ENCODE results near the gene SYT15. TPM values are rescaled to one million over a fixed set of nuclear protein-coding genes. Genes with fewer than 3 reads are reported as not detected.
"Not testable (repeated sequence)": the region's sequence is repeated elsewhere in the genome, so short reads cannot be mapped to it uniquely, and the experiment has no call there.

Gene SYT15
- total RNA-seq (2022) (0.43 and 0.60 TPM in 2 replicates), Bru-seq, nascent RNA (percentile 21 among the genes with signal in this experiment), BruChase-seq, experiment 1, labeled RNA remaining after a 2-hour chase (percentile 25 among the genes with signal in this experiment), BruChase-seq, experiment 2, labeled RNA remaining after a 6-hour chase (percentile 21 among the genes with signal in this experiment)
- long read RNA-seq, partial matches to known transcripts: 0 of 5 reads
- long read RNA-seq, other reads (novel, unspliced or antisense): 5 of 5 reads

DNA sequence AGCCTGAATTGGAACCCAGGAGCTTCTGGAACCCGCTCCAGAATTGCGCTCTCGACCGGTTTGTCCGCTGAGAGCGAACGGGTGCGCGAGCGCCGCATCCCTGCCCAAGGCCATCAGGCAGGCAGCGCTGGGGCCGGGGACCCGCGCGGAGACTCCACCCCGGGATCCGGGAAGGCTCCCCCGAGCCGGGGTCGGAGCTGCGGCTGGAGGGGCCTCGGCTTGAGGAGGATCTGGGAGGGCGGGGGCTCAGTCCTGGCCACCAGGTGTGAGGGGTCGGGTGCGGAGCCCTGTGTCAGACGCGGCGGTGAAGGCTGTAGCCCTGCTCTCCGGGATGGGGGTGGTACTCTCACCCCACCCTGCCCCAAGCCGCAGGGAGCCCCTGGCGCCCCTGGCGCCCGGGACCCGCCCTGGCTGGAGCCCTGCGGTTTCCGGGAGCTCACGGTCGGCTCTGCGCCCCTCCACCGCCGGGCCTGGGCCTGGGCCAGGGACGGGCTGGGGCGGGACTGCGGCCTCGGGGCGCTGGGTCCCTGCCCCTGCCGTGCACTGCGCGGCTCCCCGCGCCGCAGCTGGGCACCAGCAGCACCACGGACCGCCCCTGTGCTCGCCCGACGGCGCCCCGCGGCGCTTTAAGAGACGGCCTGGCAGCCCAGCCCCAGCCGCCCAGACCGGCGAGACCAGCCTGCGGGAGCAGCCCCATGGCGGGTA, at the start of gene SYT15:
Gene SYT15 (plus strand): TSS at position 655 of the 705 bp plus-strand sequence. CDS start 41 bp downstream, at position 696.
- DNase-seq; BruUV-seq (replicated peaks); H3K9me3 Mint-ChIP-seq (ENCODE audit: unreplicated experiment); POLR2A ChIA-PET; intact Hi-C loops (cut with micrococcal nuclease; ENCODE audit: unreplicated experiment); H3K36me3 Mint-ChIP-seq (ENCODE audit: insufficient read depth, unreplicated experiment); CTCF ChIA-PET; H3K9me3 ChIP-seq; H3K36me3 ChIP-seq (ENCODE audit: control insufficient read depth, insufficient read depth, low read length); H3K4me1 Mint-ChIP-seq (ENCODE audit: low read depth, unreplicated experiment); H3K27me3 Mint-ChIP-seq (ENCODE audit: insufficient read depth, unreplicated experiment); H3K4me3 Mint-ChIP-seq (ENCODE audit: unreplicated experiment); H3K27me3 ChIP-seq (replicated peaks; ENCODE audit: control insufficient read depth, insufficient read depth, low read length); H3K27ac Mint-ChIP-seq (ENCODE audit: unreplicated experiment); H3K4me1 ChIP-seq; H3K4me3 ChIP-seq (ENCODE audit: low read depth, low read length): not testable (repeated sequence)

DNA sequence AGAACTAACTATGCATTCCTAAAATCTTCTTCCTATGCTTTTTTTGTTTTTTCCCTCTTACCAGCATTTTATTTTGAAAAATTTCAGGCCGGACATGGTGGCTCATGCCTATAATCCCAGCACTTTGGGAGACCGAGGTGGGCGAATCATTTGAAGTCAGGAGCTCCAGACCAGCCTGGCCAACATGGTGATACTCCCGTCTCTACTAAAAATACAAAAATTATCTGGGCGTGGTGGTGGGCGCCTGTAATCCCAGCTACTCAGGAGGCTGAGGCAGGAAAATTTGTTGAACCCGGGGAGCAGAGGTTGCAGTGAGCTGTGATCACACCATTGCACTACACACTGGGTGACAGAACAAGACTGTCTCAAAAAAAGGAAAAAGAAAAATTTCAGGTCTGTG, 49.2 kb upstream of the SYT15 start:
- H3K4me1 ChIP-seq; H3K4me3 Mint-ChIP-seq (ENCODE audit: unreplicated experiment); H3K4me1 Mint-ChIP-seq (ENCODE audit: low read depth, unreplicated experiment); CTCF ChIA-PET; H3K27me3 Mint-ChIP-seq (ENCODE audit: insufficient read depth, unreplicated experiment); H3K4me3 ChIP-seq (ENCODE audit: low read depth, low read length); BruUV-seq (replicated peaks); H3K36me3 ChIP-seq (ENCODE audit: control insufficient read depth, insufficient read depth, low read length); H3K9me3 Mint-ChIP-seq (ENCODE audit: unreplicated experiment); H3K9me3 ChIP-seq; H3K36me3 Mint-ChIP-seq (ENCODE audit: insufficient read depth, unreplicated experiment); POLR2A ChIA-PET; intact Hi-C loops (cut with micrococcal nuclease; ENCODE audit: unreplicated experiment); H3K27ac Mint-ChIP-seq (ENCODE audit: unreplicated experiment); DNase-seq; H3K27me3 ChIP-seq (replicated peaks; ENCODE audit: control insufficient read depth, insufficient read depth, low read length): not testable (repeated sequence)

DNA sequence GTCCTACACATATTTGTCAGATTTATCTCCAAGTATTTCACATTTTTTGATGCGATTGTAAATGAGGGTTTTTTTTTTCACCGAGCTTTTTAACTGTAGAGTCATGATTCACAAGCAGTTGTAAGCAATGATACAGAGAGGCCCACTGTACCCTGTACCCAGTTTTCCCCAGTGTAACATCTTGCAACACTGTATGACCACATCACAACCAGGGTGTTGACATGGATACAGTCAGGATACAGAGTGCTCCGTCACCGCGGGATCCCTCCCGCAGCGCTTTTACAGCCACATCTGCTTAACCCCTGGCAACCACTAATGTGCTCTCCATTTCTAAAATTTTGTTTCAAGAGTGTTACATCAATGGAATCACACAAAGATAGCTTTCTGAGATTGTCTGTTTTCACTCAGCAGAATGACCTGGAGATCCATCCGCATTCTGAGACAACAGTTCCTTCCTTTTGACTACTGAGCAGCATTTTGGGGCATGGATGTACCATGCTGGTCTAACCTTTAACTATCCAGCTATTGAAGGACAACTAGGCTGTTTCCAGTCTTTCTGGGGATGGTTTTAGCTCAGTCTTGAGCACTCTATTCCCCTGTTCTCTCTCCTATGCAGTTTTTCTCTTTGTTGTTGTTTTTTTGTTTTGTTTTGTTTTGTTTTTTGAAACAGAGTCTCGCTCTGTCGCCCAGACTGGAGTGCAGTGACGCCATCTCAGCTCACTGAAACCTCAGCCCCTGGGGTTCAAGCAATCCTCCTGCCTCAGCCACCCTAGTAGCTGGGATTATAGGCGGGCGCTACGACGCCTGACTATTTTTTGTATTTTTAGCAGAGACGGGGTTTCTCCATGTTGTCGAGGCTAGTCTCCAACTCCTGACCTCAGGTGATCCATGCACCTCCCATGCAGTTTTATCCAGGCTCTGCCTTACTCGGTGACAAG, 48.4 kb upstream of the SYT15 start:
- Histone ChIP-seq H3K27me3 (replicated peaks; ENCODE audit: control insufficient read depth, insufficient read depth, low read length) (no peaks in the 10 kb centered on the region), H3K4me1 (peaks cover 3% of the 10 kb centered on the region; the same call in 1 of the 2 replicates), H3K36me3 (ENCODE audit: control insufficient read depth, insufficient read depth, low read length) (no peaks in the 10 kb centered on the region), H3K9me3 (no peaks in the 10 kb centered on the region), H3K4me3 (ENCODE audit: low read depth, low read length) (no peak overlapping the region)
- Mint-ChIP-seq H3K36me3 (ENCODE audit: insufficient read depth, unreplicated experiment) (no peaks in the 10 kb centered on the region), H3K9me3 (ENCODE audit: unreplicated experiment) (no peaks in the 10 kb centered on the region), H3K27me3 (ENCODE audit: insufficient read depth, unreplicated experiment) (no peaks in the 10 kb centered on the region), H3K4me3 (ENCODE audit: unreplicated experiment) (no peak overlapping the region), H3K27ac (ENCODE audit: unreplicated experiment) (no peak overlapping the region), H3K4me1 (ENCODE audit: low read depth, unreplicated experiment) (no peaks in the 10 kb centered on the region)
- DNase-seq: peak; percentile 54 to 63
- TF ChIP-seq, protein P1, sequence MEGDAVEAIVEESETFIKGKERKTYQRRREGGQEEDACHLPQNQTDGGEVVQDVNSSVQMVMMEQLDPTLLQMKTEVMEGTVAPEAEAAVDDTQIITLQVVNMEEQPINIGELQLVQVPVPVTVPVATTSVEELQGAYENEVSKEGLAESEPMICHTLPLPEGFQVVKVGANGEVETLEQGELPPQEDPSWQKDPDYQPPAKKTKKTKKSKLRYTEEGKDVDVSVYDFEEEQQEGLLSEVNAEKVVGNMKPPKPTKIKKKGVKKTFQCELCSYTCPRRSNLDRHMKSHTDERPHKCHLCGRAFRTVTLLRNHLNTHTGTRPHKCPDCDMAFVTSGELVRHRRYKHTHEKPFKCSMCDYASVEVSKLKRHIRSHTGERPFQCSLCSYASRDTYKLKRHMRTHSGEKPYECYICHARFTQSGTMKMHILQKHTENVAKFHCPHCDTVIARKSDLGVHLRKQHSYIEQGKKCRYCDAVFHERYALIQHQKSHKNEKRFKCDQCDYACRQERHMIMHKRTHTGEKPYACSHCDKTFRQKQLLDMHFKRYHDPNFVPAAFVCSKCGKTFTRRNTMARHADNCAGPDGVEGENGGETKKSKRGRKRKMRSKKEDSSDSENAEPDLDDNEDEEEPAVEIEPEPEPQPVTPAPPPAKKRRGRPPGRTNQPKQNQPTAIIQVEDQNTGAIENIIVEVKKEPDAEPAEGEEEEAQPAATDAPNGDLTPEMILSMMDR (IDR thresholded peaks at IDR 0.05; ENCODE audit: insufficient read depth in 1 of 2, low read depth in 1 of 2, low read length in 1 of 2, severe bottlenecking in 1 of 2, unreplicated experiment in 1 of 2): no peak
- BruUV-seq (replicated peaks): no TSS peak
- intact Hi-C loops (cut with micrococcal nuclease; ENCODE audit: unreplicated experiment): no loop called here
- POLR2A ChIA-PET: no interaction called here
- CTCF ChIA-PET: no interaction called here

DNA sequence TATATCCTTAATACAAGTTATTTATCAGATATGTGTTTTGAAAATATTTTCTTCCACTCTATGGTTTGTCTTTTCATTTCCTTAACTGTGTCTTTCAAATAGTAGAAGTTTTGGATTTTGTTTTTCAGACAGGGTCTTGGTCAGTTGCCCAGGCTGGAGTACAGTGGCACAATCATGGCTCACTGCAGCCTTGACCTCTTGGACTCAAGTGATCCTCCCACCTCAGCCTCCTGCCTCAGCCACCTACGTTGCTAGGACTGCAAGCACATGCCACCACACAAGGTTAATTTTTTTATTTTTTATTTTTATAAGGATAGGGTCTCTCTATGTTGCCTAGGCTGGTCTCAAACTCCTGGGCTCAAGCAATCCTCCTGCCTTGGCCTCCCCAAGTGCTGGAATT, 46.7 kb upstream of the SYT15 start:
- H3K36me3 ChIP-seq (ENCODE audit: control insufficient read depth, insufficient read depth, low read length); BruUV-seq (replicated peaks); POLR2A ChIA-PET; H3K27me3 ChIP-seq (replicated peaks; ENCODE audit: control insufficient read depth, insufficient read depth, low read length); H3K27ac Mint-ChIP-seq (ENCODE audit: unreplicated experiment); H3K4me1 Mint-ChIP-seq (ENCODE audit: low read depth, unreplicated experiment); H3K9me3 Mint-ChIP-seq (ENCODE audit: unreplicated experiment); H3K4me3 ChIP-seq (ENCODE audit: low read depth, low read length); H3K9me3 ChIP-seq; intact Hi-C loops (cut with micrococcal nuclease; ENCODE audit: unreplicated experiment); H3K36me3 Mint-ChIP-seq (ENCODE audit: insufficient read depth, unreplicated experiment); H3K27me3 Mint-ChIP-seq (ENCODE audit: insufficient read depth, unreplicated experiment); H3K4me3 Mint-ChIP-seq (ENCODE audit: unreplicated experiment); H3K4me1 ChIP-seq; CTCF ChIA-PET; DNase-seq: not testable (repeated sequence)
